H1 (cell line): ENCODE measurements around the gene UROC1. TPM values are rescaled to one million over a fixed set of nuclear protein-coding genes. Genes with fewer than 3 reads are reported as not detected.

Experiments
- CTCF ChIA-PET: fragments of 300-600 bp; sonication (Branson Sonifier 250); formaldehyde crosslinking; loops from one replicate; lab custom pipeline; 2021; ENCODE audit not compliant: partially characterized antibody; lab: Charles Lee
- POLR2A ChIA-PET: fragments of 300-600 bp; sonication (Branson Sonifier 250); formaldehyde crosslinking; loops from one replicate; lab custom pipeline; 2021; ENCODE audit warnings: inconsistent platforms; ENCODE audit not compliant: partially characterized antibody; lab: Charles Lee
- DNase-seq, 2 experiments: peaks; one replicate each; pipeline versions ENCODE4 v3.0.0 to v3.0.0-alpha.2; 2010 to 2022; ENCODE audit warnings: low spot score in 2 of 2, low read depth in 1 of 2, mixed read lengths in 1 of 2
- FAIRE-seq: peaks from 2 replicates; lab custom pipeline; 2011; peaks lifted over from hg19 to GRCh38; lab: Jason Lieb, UNC
- H2AFZ ChIP-seq: 2 replicates; pipeline ENCODE4 v1.8.1; 2012; ENCODE audit warnings: low read length, inconsistent platforms
- H2AK5ac ChIP-seq: 2 replicates; pipeline ENCODE4 v1.6.1; 2013; ENCODE audit warnings: low read depth, low read length
- H2BK120ac ChIP-seq: replicated peaks from 2 replicates; pipeline ENCODE3; 2013; ENCODE audit warnings: low read depth, low read length, inconsistent platforms
- H2BK12ac ChIP-seq: 2 replicates; pipeline ENCODE4 v1.6.1; 2013; ENCODE audit warnings: low read depth, low read length
- H2BK15ac ChIP-seq: 2 replicates; pipeline ENCODE4 v1.6.1; 2013; ENCODE audit warnings: low read length
- H2BK20ac ChIP-seq: 2 replicates; pipeline ENCODE4 v1.6.1; 2013; ENCODE audit warnings: low read length
- H2BK5ac ChIP-seq: 2 replicates; pipeline ENCODE4 v1.6.1; 2013; ENCODE audit warnings: low read depth, low read length
- H3K14ac ChIP-seq: 2 replicates; pipeline ENCODE4 v1.6.1; 2013; ENCODE audit warnings: inconsistent platforms; ENCODE audit not compliant: insufficient read length
- H3K18ac ChIP-seq: 2 replicates; pipeline ENCODE4 v1.6.1; 2013; ENCODE audit warnings: low read length; ENCODE audit errors: extremely low read depth
- H3K23ac ChIP-seq: 2 replicates; pipeline ENCODE4 v1.6.1; 2013; ENCODE audit warnings: inconsistent platforms; ENCODE audit not compliant: insufficient read length
- H3K23me2 ChIP-seq: 2 replicates; pipeline ENCODE4 v1.6.1; 2013; ENCODE audit warnings: low read depth, low read length
- H3K27ac ChIP-seq: 2 replicates; pipeline ENCODE4 v1.6.1; 2011; ENCODE audit warnings: low read depth, low read length, inconsistent platforms
- H3K27me3 ChIP-seq, 4 experiments: replicated peaks in 1 of 4; 1 replicate in 1 of 4; 2 replicates in 3 of 4; pipeline versions ENCODE4 v1.6.1 to v1.8.1; 2011 to 2013; ENCODE audit warnings: low read length in 3 of 4, mild to moderate bottlenecking in 3 of 4, inconsistent platforms in 2 of 4, mixed read lengths in 2 of 4, moderate library complexity in 1 of 4; ENCODE audit not compliant: control insufficient read depth in 3 of 4, insufficient read depth in 3 of 4; ENCODE audit errors: extremely low read depth in 1 of 4
- H3K36me3 ChIP-seq, 4 experiments: 2 replicates each; pipeline versions ENCODE4 v1.6.1 to v1.8.1; 2011 to 2013; ENCODE audit warnings: mild to moderate bottlenecking in 4 of 4, low read length in 3 of 4, moderate library complexity in 2 of 4, control low read depth in 1 of 4, inconsistent platforms in 1 of 4; ENCODE audit not compliant: insufficient read depth in 4 of 4, control insufficient read depth in 2 of 4
- H3K4ac ChIP-seq: replicated peaks from 2 replicates; pipeline ENCODE3; 2013; ENCODE audit warnings: low read length, low read depth, mixed read lengths, inconsistent platforms; ENCODE audit not compliant: insufficient read length
- H3K4me1 ChIP-seq, 4 experiments: replicated peaks in 1 of 4; 1 replicate in 1 of 4; 2 replicates in 3 of 4; pipeline versions ENCODE4 v1.6.1 to v1.8.1; 2011 to 2013; ENCODE audit warnings: low read length in 3 of 4, inconsistent platforms in 2 of 4, mixed read lengths in 1 of 4; ENCODE audit not compliant: insufficient read depth in 4 of 4, control insufficient read depth in 3 of 4
- H3K4me2 ChIP-seq, 2 experiments: 2 replicates each; pipeline versions ENCODE4 v1.6.1 to v1.8.1; 2011 to 2013; ENCODE audit warnings: low read depth in 2 of 2, low read length in 2 of 2, control low read depth in 1 of 2, inconsistent platforms in 1 of 2, mild to moderate bottlenecking in 1 of 2; ENCODE audit not compliant: insufficient read depth in 1 of 2
- H3K4me3 ChIP-seq, 4 experiments: fragments of 200-600, 300-600 bp in 1 of 4; sonication (generic), shearing (Covaris generic), sonication (Bioruptor Twin) in 1 of 4; 2 replicates each; pipeline versions ENCODE4 v1.5.1 to v1.8.1; 2011 to 2016; ENCODE audit warnings: low read length in 4 of 4, low read depth in 3 of 4, control low read depth in 2 of 4, inconsistent platforms in 2 of 4, mild to moderate bottlenecking in 2 of 4, mixed read lengths in 1 of 4, moderate library complexity in 1 of 4; ENCODE audit not compliant: insufficient read depth in 2 of 4; ENCODE audit errors: extremely low read depth in 1 of 4
- H3K56ac ChIP-seq: replicated peaks from 2 replicates; pipeline ENCODE3; 2013; ENCODE audit warnings: low read depth, mild to moderate bottlenecking, mixed read lengths, low read length, inconsistent platforms; ENCODE audit not compliant: insufficient read length
- H3K79me1 ChIP-seq: 2 replicates; pipeline ENCODE4 v1.6.1; 2013; ENCODE audit warnings: low read depth, low read length, control low read depth
- H3K79me2 ChIP-seq, 2 experiments: 2 replicates each; pipeline versions ENCODE4 v1.6.1 to v1.8.1; 2012 to 2013; ENCODE audit warnings: low read length in 2 of 2, mild to moderate bottlenecking in 2 of 2, inconsistent platforms in 1 of 2; ENCODE audit not compliant: insufficient read depth in 2 of 2, control insufficient read depth in 1 of 2
- H3K9ac ChIP-seq, 4 experiments: replicated peaks in 1 of 4; 1 replicate in 1 of 4; 2 replicates in 3 of 4; pipeline versions ENCODE4 v1.6.1 to v1.8.1; 2011 to 2013; ENCODE audit warnings: low read depth in 3 of 4, low read length in 3 of 4, control low read depth in 2 of 4, mild to moderate bottlenecking in 2 of 4, moderate library complexity in 2 of 4, inconsistent platforms in 1 of 4; ENCODE audit errors: extremely low read depth in 1 of 4
- H3K9me3 ChIP-seq, 2 experiments: 2 replicates each; pipeline versions ENCODE4 v1.6.1 to v1.8.1; 2012 to 2013; ENCODE audit warnings: mild to moderate bottlenecking in 2 of 2, moderate library complexity in 2 of 2, control low read depth in 1 of 2, inconsistent platforms in 1 of 2, low read depth in 1 of 2, low read length in 1 of 2, mixed read lengths in 1 of 2; ENCODE audit not compliant: insufficient read depth in 2 of 2
- H4K20me1 ChIP-seq, 2 experiments: replicated peaks in 1 of 2; 2 replicates each; pipeline versions ENCODE3 to v1.8.1; 2011 to 2013; ENCODE audit warnings: inconsistent platforms in 2 of 2, low read length in 2 of 2, mild to moderate bottlenecking in 1 of 2; ENCODE audit not compliant: insufficient read depth in 2 of 2, control insufficient read depth in 1 of 2
- H4K5ac ChIP-seq: 2 replicates; pipeline ENCODE4 v1.6.1; 2013; ENCODE audit warnings: low read length, low read depth, mixed read lengths, inconsistent platforms; ENCODE audit not compliant: insufficient read length
- H4K8ac ChIP-seq: 2 replicates; pipeline ENCODE4 v1.8.0; 2013; ENCODE audit warnings: mild to moderate bottlenecking, moderate library complexity, low read length, inconsistent platforms; ENCODE audit not compliant: insufficient read depth; ENCODE audit errors: extremely low read depth
- H4K91ac ChIP-seq: replicated peaks from 2 replicates; pipeline ENCODE3; 2013; ENCODE audit warnings: low read length, mixed read lengths, inconsistent platforms; ENCODE audit not compliant: insufficient read length
- BACH1 ChIP-seq: IDR thresholded peaks from 2 replicates; pipeline ENCODE4 v1.6.1; 2012; ENCODE audit warnings: low read length, improper control_type of control experiment
- EZH2 ChIP-seq: fragments of 200-600 bp; sonication (generic); IDR thresholded peaks from 2 replicates; pipeline ENCODE4 v1.7.1; 2012; ENCODE audit warnings: low read depth, mild to moderate bottlenecking, moderate library complexity, low read length, inconsistent platforms; ENCODE audit not compliant: severe bottlenecking
- GTF2F1 ChIP-seq: IDR thresholded peaks from 2 replicates; pipeline ENCODE4 v1.6.1; 2012; ENCODE audit warnings: low read depth, low read length, improper control_type of control experiment, borderline replicate concordance
- HDAC6 ChIP-seq: IDR thresholded peaks from one replicate; pipeline ENCODE4 v1.7.1; 2012; ENCODE audit warnings: low read depth, mild to moderate bottlenecking, inconsistent platforms, low read length, moderate library complexity
- MAFK ChIP-seq: IDR thresholded peaks from 2 replicates; pipeline ENCODE4 v1.6.1; 2012; ENCODE audit warnings: low read depth, mild to moderate bottlenecking, improper control_type of control experiment, low read length
- NANOG ChIP-seq: IDR thresholded peaks from 2 replicates; pipeline ENCODE4 v1.6.1; 2011; ENCODE audit warnings: low read length, low read depth, mild to moderate bottlenecking, inconsistent platforms; ENCODE audit not compliant: insufficient read depth, poor library complexity, severe bottlenecking
- RFX5 ChIP-seq: IDR thresholded peaks from 2 replicates; pipeline ENCODE4 v1.6.1; 2011; ENCODE audit warnings: low read depth, low read length, improper control_type of control experiment, borderline replicate concordance
- SP1 ChIP-seq: IDR thresholded peaks from 2 replicates; pipeline ENCODE4 v1.6.1; 2011; ENCODE audit warnings: low read depth, low read length
- SP2 ChIP-seq: IDR thresholded peaks from 2 replicates; pipeline ENCODE4 v1.6.1; 2012; ENCODE audit warnings: mild to moderate bottlenecking, low read length, inconsistent platforms
- SP4 ChIP-seq: IDR thresholded peaks from 2 replicates; pipeline ENCODE4 v1.6.1; 2012; ENCODE audit warnings: low read length, inconsistent platforms
- TEAD4 ChIP-seq: IDR thresholded peaks from 2 replicates; pipeline ENCODE4 v1.6.1; 2012; ENCODE audit warnings: low read depth, low read length, inconsistent platforms, mixed read lengths
- ZNF274 ChIP-seq: IDR thresholded peaks from 2 replicates; pipeline ENCODE4 v1.7.0; 2012; ENCODE audit warnings: low read length, borderline replicate concordance; ENCODE audit errors: extremely low read depth
- WGBS, 2 experiments: shearing (Covaris generic) in 1 of 2; methylation state at CpG; one replicate each; pipeline versions ENCODE4 v1.1.6 to v1.1.7; 2013 to 2015; ENCODE audit warnings: low lambda C conversion rate in 2 of 2, mixed read lengths in 2 of 2, inconsistent platforms in 1 of 2, low coverage in 1 of 2, missing lambda C conversion rate in 1 of 2; ENCODE audit not compliant: insufficient replicate concordance in 2 of 2, insufficient coverage in 1 of 2, insufficient read length in 1 of 2; ENCODE audit errors: extremely low coverage in 1 of 2, missing lambda C conversion rate in 1 of 2; 5-methylcytosine and 5-hydroxymethylcytosine counted together
- polyA plus RNA-seq, 7 experiments: library from polyadenylated mRNA; depleted of rRNA in 3 of 7; stranded (reverse) in 5 of 7; unstranded in 2 of 7; fragments of >200 nt in 5 of 7; fragments of 200-250 nt in 2 of 7; gene quantifications; 1 replicate in 5 of 7; 2 replicates in 1 of 7; 4 replicates in 1 of 7; pipeline versions ENCODE4 v1.2.1 to v1.2.3, GENCODE V29; 2011 to 2013; ENCODE audit warnings: missing spikeins in 2 of 7, mixed read lengths in 2 of 7
- total RNA-seq: library from RNA; stranded (reverse); fragmentation: NEBNext Ultra II Directional; extraction: Animal tissue kit (Norgen Biotek cat#: 25700); gene quantifications from 2 replicates; pipeline ENCODE4 v1.2.1, GENCODE V29; 2021
- TF ChIP-seq, protein P1 (sequence below): IDR thresholded peaks from 2 replicates; pipeline ENCODE4 v1.6.1; 2011; ENCODE audit warnings: low read depth, mild to moderate bottlenecking, low read length; ENCODE audit not compliant: insufficient read depth

Gene UROC1
- total and polyA plus RNA-seq, 2 of the 8 experiments (the other 6 are each of a cell fraction or from before 2014, with no cell fraction given) = 0.03 TPM; not detected in 1

GRCh38 chr3:126439346-126439967, 78.1 kb downstream of the UROC1 start:
- no peak overlapping the region for H2AFZ ChIP-seq
- no peak overlapping the region for H3K14ac ChIP-seq
- peaks cover 3 to 4% of the 10 kb centered on the region in 2 experiments for H4K20me1 ChIP-seq
- FAIRE-seq (no peak), DNase-seq (no peak)
- no peak overlapping the region for H2BK12ac ChIP-seq
- H3K4ac ChIP-seq = no peak overlapping the region
- H3K27me3 ChIP-seq = no peaks in the 10 kb centered on the region
- no peaks in the 10 kb centered on the region for H3K79me2 ChIP-seq
- peaks cover 0 to 10% (median 1%) of the 10 kb centered on the region in 4 experiments; a peak in 2 of 7 replicates for H3K4me1 ChIP-seq
- no peak overlapping the region for H2BK5ac ChIP-seq
- CTCF ChIA-PET = interaction anchor here (0.8 to 2.0 kb wide), 6 partner anchors 8 to 305 kb away, joined by 3 to 5 read pairs (median 4); no protein-coding TSS in a partner anchor
- H2BK120ac ChIP-seq = no peak overlapping the region
- H4K5ac ChIP-seq = no peak overlapping the region
- no peaks in the 10 kb centered on the region; the same call in 1 of the 2 replicates for H3K79me1 ChIP-seq
- H3K4me2 ChIP-seq = no peak overlapping the region
- no peaks in the 10 kb centered on the region for H3K9me3 ChIP-seq
- no peak overlapping the region for H3K23ac ChIP-seq
- no peak overlapping the region for H3K56ac ChIP-seq
- no peak overlapping the region for H2AK5ac ChIP-seq
- no peak overlapping the region for H2BK20ac ChIP-seq
- no peak overlapping the region for H3K9ac ChIP-seq
- H3K18ac ChIP-seq = no peak overlapping the region; the same call in 1 of the 2 replicates
- peak overlapping the region; percentile 6 for H4K91ac ChIP-seq
- H3K4me3 ChIP-seq = no peak overlapping the region
- WGBS, 2 experiments = 89% methylated on average over 15 of the region's 15 CpGs; no CpG with 5 or more reads in 1 of the 2 experiments
- no peaks in the 10 kb centered on the region for H3K23me2 ChIP-seq
- no peak overlapping the region for H4K8ac ChIP-seq
- H2BK15ac ChIP-seq = no peak overlapping the region
- peaks cover 0 to 4% (median 0%) of the 10 kb centered on the region in 4 experiments; a peak in 2 of 8 replicates for H3K36me3 ChIP-seq
- no peak overlapping the region for H3K27ac ChIP-seq
- POLR2A ChIA-PET = interaction anchor here (1.0 to 2.4 kb wide), 6 partner anchors 9 to 32 kb away, joined by 3 to 7 read pairs (median 4); no protein-coding TSS in a partner anchor
- TF ChIP-seq NANOG (no peak), RFX5 (no peak), EZH2 (no peak), MAFK (no peak), TEAD4 (no peak), HDAC6 (no peak), BACH1 (no peak), SP1 (no peak), ZNF274 (no peak), SP2 (no peak), GTF2F1 (no peak), SP4 (no peak)
- TF ChIP-seq, protein P1, sequence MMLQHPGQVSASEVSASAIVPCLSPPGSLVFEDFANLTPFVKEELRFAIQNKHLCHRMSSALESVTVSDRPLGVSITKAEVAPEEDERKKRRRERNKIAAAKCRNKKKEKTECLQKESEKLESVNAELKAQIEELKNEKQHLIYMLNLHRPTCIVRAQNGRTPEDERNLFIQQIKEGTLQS = no peak
